Measurements from ENCODE around the gene TMEM9.

DNA sequence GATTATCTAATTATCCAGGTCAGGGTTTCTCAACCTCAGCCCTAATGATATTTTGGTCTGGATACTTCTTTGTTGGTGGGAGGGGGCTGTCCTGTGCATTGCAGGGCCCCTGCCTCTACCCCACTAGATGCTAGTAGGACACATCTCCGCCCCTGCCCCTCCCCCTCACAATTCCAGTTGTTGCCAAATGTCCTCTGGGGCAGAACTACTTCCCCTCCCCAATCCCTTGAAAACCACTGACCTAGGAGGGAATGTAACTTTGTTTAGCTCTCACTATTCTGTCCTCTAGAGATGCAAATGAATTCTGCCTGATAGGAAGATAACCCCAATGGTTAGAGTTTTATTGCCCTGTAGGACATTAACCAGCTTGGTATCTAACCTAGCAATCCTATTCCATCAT is 50.1 kb downstream of the TMEM9 start:
- TF ChIP-seq, protein P1, sequence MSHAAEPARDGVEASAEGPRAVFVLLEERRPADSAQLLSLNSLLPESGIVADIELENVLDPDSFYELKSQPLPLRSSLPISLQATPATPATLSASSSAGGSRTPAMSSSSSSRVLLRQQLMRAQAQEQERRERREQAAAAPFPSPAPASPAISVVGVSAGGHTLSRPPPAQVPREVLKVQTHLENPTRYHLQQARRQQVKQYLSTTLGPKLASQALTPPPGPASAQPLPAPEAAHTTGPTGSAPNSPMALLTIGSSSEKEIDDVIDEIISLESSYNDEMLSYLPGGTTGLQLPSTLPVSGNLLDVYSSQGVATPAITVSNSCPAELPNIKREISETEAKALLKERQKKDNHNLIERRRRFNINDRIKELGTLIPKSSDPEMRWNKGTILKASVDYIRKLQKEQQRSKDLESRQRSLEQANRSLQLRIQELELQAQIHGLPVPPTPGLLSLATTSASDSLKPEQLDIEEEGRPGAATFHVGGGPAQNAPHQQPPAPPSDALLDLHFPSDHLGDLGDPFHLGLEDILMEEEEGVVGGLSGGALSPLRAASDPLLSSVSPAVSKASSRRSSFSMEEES (CRISPR knock-in tag; IDR thresholded peaks at IDR 0.05) = no peak
- TF ChIP-seq SMARCA5 (IDR thresholded peaks at IDR 0.05) (no peak), U2AF2 (optimal IDR thresholded peaks at IDR 0.05; ENCODE audit: low read depth, low read length) (no peak)

Measured in K562 (cell line).